Gastroesophageal sphincter (tissue), 4 donors: ENCODE results near the gene ITGA5. TPM values are rescaled to one million over a fixed set of nuclear protein-coding genes. Genes with fewer than 3 reads are reported as not detected.

ENCODE experiments used
- ATAC-seq: fragments of 150-250 bp; one replicate; pipeline ENCODE4 v1.9.1; 2016; ENCODE audit warnings: mild to moderate bottlenecking, moderate library complexity
- H3K27ac ChIP-seq, 4 donors: fragments of 200-600 bp; sonication (generic) in 3 of 4; 1 replicate in 3 of 4; 2 replicates in 1 of 4; pipeline ENCODE4 v1.5.1; 2016 to 2019
- H3K27me3 ChIP-seq: fragments of 200-600 bp; sonication (generic); one replicate; pipeline ENCODE4 v1.5.1; 2019
- H3K36me3 ChIP-seq, 2 donors: fragments of 200-600 bp; sonication (generic); one replicate each; pipeline ENCODE4 v1.5.1; 2019; ENCODE audit warnings: control low read depth in 1 of 2
- H3K4me1 ChIP-seq, 3 donors: fragments of 200-600 bp; sonication (generic); 1 replicate in 2 of 3; 2 replicates in 1 of 3; pipeline ENCODE4 v1.5.1; 2016 to 2019; ENCODE audit warnings: control low read depth in 2 of 3
- H3K4me3 ChIP-seq, 2 donors: fragments of 200-600 bp; sonication (generic); one replicate each; pipeline ENCODE4 v1.5.1; 2019; ENCODE audit warnings: mild to moderate bottlenecking in 1 of 2, moderate library complexity in 1 of 2
- H3K9me3 ChIP-seq, 3 donors: fragments of 200-600 bp; sonication (generic); one replicate each; pipeline ENCODE4 v1.5.1; 2017 to 2019; ENCODE audit warnings: control low read depth in 2 of 3
- CTCF ChIP-seq, 4 experiments: fragments of 200-600 bp in 2 of 4; fragments of 450-650 bp in 2 of 4; sonication (generic) in 1 of 4; IDR thresholded peaks; one replicate each; pipeline ENCODE4 v1.5.1; 2017 to 2019; ENCODE audit warnings: antibody characterized with exemption in 4 of 4, mild to moderate bottlenecking in 2 of 4, moderate library complexity in 2 of 4
- EP300 ChIP-seq: sonication (generic); formaldehyde crosslinking; IDR thresholded peaks from one replicate; pipeline ENCODE4 v1.6.1; 2017; ENCODE audit warnings: antibody characterized with exemption, mild to moderate bottlenecking
- POLR2A ChIP-seq, 2 donors: fragments of 450-650 bp; IDR thresholded peaks; one replicate each; pipeline ENCODE4 v1.6.1; 2017; ENCODE audit warnings: antibody characterized with exemption in 2 of 2, mild to moderate bottlenecking in 2 of 2, moderate library complexity in 1 of 2
- POLR2AphosphoS5 ChIP-seq: sonication (generic); formaldehyde crosslinking; IDR thresholded peaks from one replicate; pipeline ENCODE4 v1.6.1; 2017; ENCODE audit warnings: antibody characterized with exemption
- WGBS, 2 donors: methylation state at CpG; one replicate each; pipeline ENCODE4 v1.1.5; 2018; ENCODE audit warnings: low coverage in 1 of 2; 5-methylcytosine and 5-hydroxymethylcytosine counted together
- total RNA-seq, 4 donors: library from RNA; depleted of rRNA; stranded (reverse); fragments of >200 nt; gene quantifications; one replicate each; pipeline ENCODE4 v1.1.0, GENCODE V29; 2016

Gene ITGA5
- total RNA-seq, 4 donors from 2014 or later = 141 to 908 (median 220) TPM

GRCh38 chr12:54439096-54439495 lies 20.0 kb upstream of the ITGA5 start:
- Histone ChIP-seq H3K4me3 (no peak overlapping the region), H3K27me3 (no peaks in the 10 kb centered on the region), H3K4me1 (peaks cover 0 to 34% (median 10%) of the 10 kb centered on the region in 3 donors), H3K36me3 (no peaks in the 10 kb centered on the region), H3K27ac (peak overlapping the region; percentile 34 to 67 (median 44)), H3K9me3 (no peaks in the 10 kb centered on the region)
- 63% methylated on average over 1 of the region's 1 CpG; no CpG with 5 or more reads in 1 of the 2 donors for WGBS, 2 donors
- peak; percentile 16 for ATAC-seq
- TF ChIP-seq CTCF (IDR thresholded peaks at IDR 0.05) = no peak
- no peak for TF ChIP-seq EP300
- no peak for TF ChIP-seq POLR2AphosphoS5
- no peak for TF ChIP-seq POLR2A (IDR thresholded peaks at IDR 0.05)

GRCh38 chr12:54438517-54438916 lies 19.5 kb upstream of the ITGA5 start:
- no peaks in the 10 kb centered on the region for H3K27me3 ChIP-seq
- no peak for TF ChIP-seq POLR2A (IDR thresholded peaks at IDR 0.05)
- H3K9me3 ChIP-seq = no peaks in the 10 kb centered on the region
- peaks cover 0 to 32% (median 10%) of the 10 kb centered on the region in 3 donors for H3K4me1 ChIP-seq
- WGBS, 2 donors = 67% methylated on average over 1 of the region's 1 CpG; no CpG with 5 or more reads in 1 of the 2 donors
- H3K27ac ChIP-seq = peak overlapping the region in 1 of 4 donors; percentile 67
- H3K4me3 ChIP-seq = no peak overlapping the region
- H3K36me3 ChIP-seq = no peaks in the 10 kb centered on the region
- no peak for ATAC-seq

- TF ChIP-seq POLR2AphosphoS5 = no peak
- TF ChIP-seq EP300 = no peak
- no peak for TF ChIP-seq POLR2A (IDR thresholded peaks at IDR 0.05)
- no peak for TF ChIP-seq CTCF (IDR thresholded peaks at IDR 0.05)
- Histone ChIP-seq H3K4me3 (no peak overlapping the region), H3K9me3 (no peaks in the 10 kb centered on the region), H3K36me3 (no peaks in the 10 kb centered on the region), H3K27me3 (no peaks in the 10 kb centered on the region), H3K27ac (no peak overlapping the region), H3K4me1 (peaks cover 0 to 32% (median 10%) of the 10 kb centered on the region in 3 donors)
- WGBS, 2 donors = 77 to 95% methylated on average over 2 to 3 of the region's 3 CpGs
- ATAC-seq = no peak
These were observed 18.6 kb upstream of the ITGA5 start for GRCh38 chr12:54437697-54438096.

- Histone ChIP-seq H3K9me3 (no peaks in the 10 kb centered on the region), H3K27ac (no peak overlapping the region), H3K27me3 (no peaks in the 10 kb centered on the region), H3K4me1 (peaks cover 0 to 32% (median 7%) of the 10 kb centered on the region in 3 donors), H3K36me3 (no peaks in the 10 kb centered on the region), H3K4me3 (no peak overlapping the region)
- ATAC-seq = no peak
- no peak for TF ChIP-seq POLR2A (IDR thresholded peaks at IDR 0.05)
- TF ChIP-seq CTCF (IDR thresholded peaks at IDR 0.05) = no peak
- no peak for TF ChIP-seq POLR2AphosphoS5
- TF ChIP-seq EP300 = no peak
These were observed 18.2 kb upstream of the ITGA5 start for GRCh38 chr12:54437243-54437642.

DNA sequence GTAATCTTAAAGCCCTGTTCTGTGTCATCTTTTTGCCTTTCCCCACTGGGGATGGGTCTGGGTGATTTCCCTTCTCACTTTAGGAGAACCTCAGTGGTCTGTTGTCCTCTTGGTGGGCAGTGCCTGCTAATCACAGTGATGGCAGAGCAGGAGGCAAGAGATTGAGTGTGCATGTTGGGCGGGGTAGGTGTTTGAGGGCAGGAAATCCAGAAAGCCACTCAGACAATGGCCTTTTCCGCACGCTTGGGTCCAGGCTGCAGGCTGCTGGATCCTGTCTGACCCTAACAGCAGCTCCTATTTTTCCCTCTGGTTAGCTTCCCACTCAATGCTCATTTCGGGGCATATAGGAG lies 13.7 kb upstream of the ITGA5 start:
- Histone ChIP-seq H3K27ac (peak overlapping the region in 3 of 4 donors; percentile 65 to 97 (median 73)), H3K4me1 (peaks cover 9 to 57% (median 26%) of the 10 kb centered on the region in 3 donors), H3K9me3 (no peaks in the 10 kb centered on the region), H3K27me3 (no peaks in the 10 kb centered on the region), H3K36me3 (no peaks in the 10 kb centered on the region), H3K4me3 (no peak overlapping the region)
- TF ChIP-seq CTCF (IDR thresholded peaks at IDR 0.05) = no peak
- TF ChIP-seq POLR2A (IDR thresholded peaks at IDR 0.05) = no peak
- no peak for TF ChIP-seq EP300
- TF ChIP-seq POLR2AphosphoS5 = no peak
- WGBS, 2 donors = 78 to 100% methylated on average over 1 to 3 of the region's 4 CpGs
- peak; percentile 44 for ATAC-seq
